B cell (primary cell): ENCODE measurements around the gene FAM13C. TPM values are rescaled to one million over a fixed set of nuclear protein-coding genes. Genes with fewer than 3 reads are reported as not detected.

ENCODE experiments used
- ATAC-seq: fragments of 200-7000 bp; cut with Tn5 transposase; one replicate; pipeline ENCODE4 v1.10.0; 2021; ENCODE audit warnings: low read depth, mild to moderate bottlenecking, moderate number of reproducible peaks, moderate library complexity
- CTCF ChIA-PET: fragments of 350-600 bp; sonication (Branson Sonifier 250); formaldehyde crosslinking; loops from one replicate; lab custom pipeline; 2021; ENCODE audit warnings: antibody characterized with exemption, inconsistent platforms; lab: Charles Lee
- POLR2A ChIA-PET: fragments of 350-600 bp; sonication (Branson Sonifier 250); formaldehyde crosslinking; loops from one replicate; lab custom pipeline; 2021; ENCODE audit warnings: antibody characterized with exemption; lab: Charles Lee
- DNase-seq: peaks from one replicate; pipeline ENCODE4 v3.0.0; 2013
- H2AFZ ChIP-seq: 2 replicates; pipeline ENCODE4 v1.6.1; 2012; ENCODE audit warnings: mild to moderate bottlenecking, low read depth, low read length; ENCODE audit not compliant: insufficient read depth, poor library complexity, severe bottlenecking
- H3K27ac ChIP-seq, 2 donors: 1 replicate in 1 of 2; 2 replicates in 1 of 2; pipeline ENCODE4 v1.5.1; 2012 to 2013; ENCODE audit warnings: low read length in 2 of 2, mild to moderate bottlenecking in 2 of 2, moderate library complexity in 1 of 2
- H3K27me3 ChIP-seq, 4 experiments: fragments of 200-600 bp in 1 of 4; sonication (generic) in 1 of 4; replicated peaks in 1 of 4; 1 replicate in 2 of 4; 2 replicates in 2 of 4; pipeline versions ENCODE4 v1.6.1 to v1.7.0; 2013 to 2016; ENCODE audit warnings: low read length in 3 of 4, mild to moderate bottlenecking in 2 of 4, mixed read lengths in 1 of 4, moderate library complexity in 1 of 4; ENCODE audit not compliant: insufficient read depth in 4 of 4, control insufficient read depth in 3 of 4; ENCODE audit errors: control extremely low read depth in 1 of 4
- H3K36me3 ChIP-seq, 2 experiments: replicated peaks in 1 of 2; 1 replicate in 1 of 2; 2 replicates in 1 of 2; pipeline versions ENCODE4 v1.6.1 to v1.7.1; 2013; ENCODE audit warnings: low read length in 1 of 2; ENCODE audit not compliant: insufficient read depth in 2 of 2, control insufficient read depth in 1 of 2; ENCODE audit errors: control extremely low read depth in 1 of 2, extremely low read depth in 1 of 2
- H3K4me1 ChIP-seq, 2 donors: fragments of 200-600 bp in 1 of 2; sonication (generic) in 1 of 2; 1 replicate in 1 of 2; 2 replicates in 1 of 2; pipeline versions ENCODE4 v1.5.1 to v1.6.1; 2013 to 2017; ENCODE audit warnings: low read length in 2 of 2; ENCODE audit not compliant: control insufficient read depth in 2 of 2, insufficient read depth in 2 of 2
- H3K4me2 ChIP-seq: replicated peaks from 2 replicates; pipeline ENCODE3; 2012; ENCODE audit warnings: mild to moderate bottlenecking, low read depth, low read length; ENCODE audit not compliant: poor library complexity, severe bottlenecking
- H3K4me3 ChIP-seq, 5 experiments: fragments of 200-600 bp in 1 of 5; sonication (generic) in 1 of 5; 1 replicate in 3 of 5; 2 replicates in 2 of 5; pipeline versions ENCODE4 v1.5.1 to v1.7.0; 2011 to 2016; ENCODE audit warnings: low read length in 4 of 5, mild to moderate bottlenecking in 4 of 5, low read depth in 2 of 5, control low read depth in 1 of 5, moderate library complexity in 1 of 5; ENCODE audit not compliant: insufficient read depth in 1 of 5; ENCODE audit errors: control extremely low read depth in 1 of 5, extremely low read depth in 1 of 5
- H3K79me2 ChIP-seq: fragments of 200-600 bp; sonication (generic); one replicate; pipeline ENCODE4 v1.6.0; 2016; ENCODE audit warnings: low read length; ENCODE audit not compliant: control insufficient read depth, insufficient read depth
- H3K9ac ChIP-seq: fragments of 200-600 bp; sonication (generic); 2 replicates; pipeline ENCODE4 v1.6.1; 2017; ENCODE audit warnings: mild to moderate bottlenecking, low read length, moderate library complexity
- H3K9me3 ChIP-seq, 3 donors: one replicate each; pipeline versions ENCODE4 v1.6.1 to v1.7.1; 2013; ENCODE audit warnings: low read length in 2 of 3; ENCODE audit not compliant: control insufficient read depth in 2 of 3, insufficient read depth in 1 of 3; ENCODE audit errors: control extremely low read depth in 1 of 3
- H4K20me1 ChIP-seq: 2 replicates; pipeline ENCODE4 v1.6.0; 2012; ENCODE audit warnings: mild to moderate bottlenecking, low read length; ENCODE audit not compliant: insufficient read depth, control insufficient read depth, poor library complexity, severe bottlenecking
- H3K27ac Mint-ChIP-seq: one replicate; pipeline ENCODE4 v1.8.0; 2021; ENCODE audit warnings: mixed read lengths
- H3K27me3 Mint-ChIP-seq: one replicate; pipeline ENCODE4 v1.8.0; 2021; ENCODE audit warnings: mixed read lengths
- H3K4me1 Mint-ChIP-seq: one replicate; pipeline ENCODE4 v1.8.0; 2021; ENCODE audit warnings: mixed read lengths
- H3K4me3 Mint-ChIP-seq: one replicate; pipeline ENCODE4 v1.8.0; 2021; ENCODE audit warnings: mixed read lengths
- H3K9me3 Mint-ChIP-seq: one replicate; pipeline ENCODE4 v1.8.0; 2022; ENCODE audit warnings: mixed read lengths; ENCODE audit not compliant: insufficient read depth
- EZH2 ChIP-seq: IDR thresholded peaks from 2 replicates; pipeline ENCODE4 v1.6.1; 2012; ENCODE audit warnings: borderline replicate concordance, low read depth, mild to moderate bottlenecking, moderate library complexity, low read length; ENCODE audit not compliant: insufficient read depth, poor library complexity, severe bottlenecking
- WGBS: methylation state at CpG from one replicate; pipeline ENCODE4 v1.1.5; 2013; ENCODE audit warnings: missing lambda C conversion rate; ENCODE audit not compliant: insufficient coverage; 5-methylcytosine and 5-hydroxymethylcytosine counted together
- intact Hi-C: fragments of 100-400 bp; cut with micrococcal nuclease; formaldehyde crosslinking; loops from one replicate; pipeline ENCODE4 v1.10.0; 2022
- polyA plus RNA-seq: library from polyadenylated mRNA; depleted of rRNA; stranded (reverse); fragments of >200 nt; gene quantifications from 2 replicates; pipeline ENCODE4 v1.2.3, GENCODE V29; 2012
- total RNA-seq, 2 donors: library from RNA; stranded (reverse); fragments of 120-200 nt in 1 of 2; gene quantifications; 1 replicate in 1 of 2; 2 replicates in 1 of 2; pipeline versions ENCODE4 v1.2.3 to v1.2.4, GENCODE V29; 2013 to 2022
- TF ChIP-seq, protein P1 (sequence below): fragments of 200-600 bp; IDR thresholded peaks from one replicate; pipeline ENCODE4 v1.8.0; 2022; ENCODE audit warnings: antibody characterized with exemption, mild to moderate bottlenecking

FAM13C gene
- total and polyA plus RNA-seq, 2 donors (not counting 1 experiment from before 2014, with no cell fraction given), result not detected

DNA sequence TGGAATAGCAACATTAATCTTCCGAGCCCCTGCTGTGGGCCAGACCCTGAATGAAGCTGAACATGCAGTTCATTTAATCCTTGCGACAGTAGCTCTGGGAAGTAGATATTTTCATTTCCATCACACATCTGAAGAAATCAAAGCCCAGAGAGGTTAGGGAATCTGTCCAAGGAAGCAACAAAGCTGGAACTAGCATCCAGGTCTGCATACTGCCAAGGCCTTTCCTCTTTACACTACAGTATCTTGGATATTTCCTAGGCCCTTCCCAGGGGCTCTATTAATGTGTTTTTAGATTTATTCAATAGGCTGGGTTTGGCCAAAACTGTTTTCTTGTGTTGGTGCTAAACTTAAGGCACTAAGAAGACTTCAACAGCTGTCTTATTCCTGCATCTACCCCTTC lies 48.1 kb downstream of the FAM13C start:
- Histone ChIP-seq H2AFZ (no peak overlapping the region), H3K36me3 (no peaks in the 10 kb centered on the region), H3K9me3 (no peaks in the 10 kb centered on the region), H3K4me1 (no peaks in the 10 kb centered on the region), H3K27ac (no peak overlapping the region), H3K79me2 (no peaks in the 10 kb centered on the region), H3K4me2 (no peak overlapping the region), H4K20me1 (no peaks in the 10 kb centered on the region), H3K4me3 (no peak overlapping the region), H3K27me3 (no peaks in the 10 kb centered on the region), H3K9ac (no peak overlapping the region)
- ChIA-PET POLR2A (no interaction called here), CTCF (no interaction called here)
- 100% methylated on average over 1 of the region's 2 CpGs for WGBS
- H3K27ac Mint-ChIP-seq, result no peak overlapping the region
- no peak for TF ChIP-seq EZH2
- TF ChIP-seq, protein P1, sequence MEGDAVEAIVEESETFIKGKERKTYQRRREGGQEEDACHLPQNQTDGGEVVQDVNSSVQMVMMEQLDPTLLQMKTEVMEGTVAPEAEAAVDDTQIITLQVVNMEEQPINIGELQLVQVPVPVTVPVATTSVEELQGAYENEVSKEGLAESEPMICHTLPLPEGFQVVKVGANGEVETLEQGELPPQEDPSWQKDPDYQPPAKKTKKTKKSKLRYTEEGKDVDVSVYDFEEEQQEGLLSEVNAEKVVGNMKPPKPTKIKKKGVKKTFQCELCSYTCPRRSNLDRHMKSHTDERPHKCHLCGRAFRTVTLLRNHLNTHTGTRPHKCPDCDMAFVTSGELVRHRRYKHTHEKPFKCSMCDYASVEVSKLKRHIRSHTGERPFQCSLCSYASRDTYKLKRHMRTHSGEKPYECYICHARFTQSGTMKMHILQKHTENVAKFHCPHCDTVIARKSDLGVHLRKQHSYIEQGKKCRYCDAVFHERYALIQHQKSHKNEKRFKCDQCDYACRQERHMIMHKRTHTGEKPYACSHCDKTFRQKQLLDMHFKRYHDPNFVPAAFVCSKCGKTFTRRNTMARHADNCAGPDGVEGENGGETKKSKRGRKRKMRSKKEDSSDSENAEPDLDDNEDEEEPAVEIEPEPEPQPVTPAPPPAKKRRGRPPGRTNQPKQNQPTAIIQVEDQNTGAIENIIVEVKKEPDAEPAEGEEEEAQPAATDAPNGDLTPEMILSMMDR, result no peak
- H3K4me3 Mint-ChIP-seq, result no peak overlapping the region
- no peaks in the 10 kb centered on the region for H3K27me3 Mint-ChIP-seq
- no peaks in the 10 kb centered on the region for H3K4me1 Mint-ChIP-seq
- intact Hi-C loops, result no loop called here
- H3K9me3 Mint-ChIP-seq, result no peaks in the 10 kb centered on the region
- ATAC-seq (no peak), DNase-seq (no peak)

DNA sequence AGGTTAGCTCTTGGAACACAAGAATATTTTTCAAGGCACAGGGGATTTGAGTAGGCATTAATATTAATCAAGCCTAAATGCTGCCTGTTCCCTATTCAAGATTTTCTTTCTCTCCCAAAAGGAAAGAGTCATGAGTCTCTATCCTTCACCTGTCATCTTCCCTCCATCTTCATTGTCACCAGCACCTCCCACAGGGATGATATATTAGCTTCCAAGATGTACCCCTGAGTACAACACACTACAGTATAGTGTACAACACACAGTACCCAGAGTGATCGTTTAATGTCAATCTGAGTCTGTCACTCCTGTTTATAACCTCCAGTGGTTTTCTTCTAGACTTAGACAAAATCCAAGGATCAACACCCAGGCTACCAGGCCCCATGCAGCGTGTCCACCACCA lies 50.1 kb downstream of the FAM13C start:
- Histone ChIP-seq H3K9me3 (no peaks in the 10 kb centered on the region), H3K4me1 (no peaks in the 10 kb centered on the region), H3K79me2 (no peaks in the 10 kb centered on the region), H3K4me2 (no peak overlapping the region), H3K27ac (no peak overlapping the region), H3K4me3 (no peak overlapping the region), H3K36me3 (no peaks in the 10 kb centered on the region), H4K20me1 (no peaks in the 10 kb centered on the region), H2AFZ (no peak overlapping the region), H3K9ac (no peak overlapping the region), H3K27me3 (no peaks in the 10 kb centered on the region)
- H3K27ac Mint-ChIP-seq, result no peak overlapping the region
- H3K4me3 Mint-ChIP-seq, result no peak overlapping the region
- TF ChIP-seq EZH2, result no peak
- TF ChIP-seq, protein P1, result no peak
- no peak for DNase-seq
- H3K4me1 Mint-ChIP-seq, result no peaks in the 10 kb centered on the region
- intact Hi-C loops, result no loop called here
- no peaks in the 10 kb centered on the region for H3K9me3 Mint-ChIP-seq
- ChIA-PET CTCF (no interaction called here), POLR2A (no interaction called here)
- H3K27me3 Mint-ChIP-seq, result no peaks in the 10 kb centered on the region
- 88% methylated on average over 2 of the region's 2 CpGs for WGBS
- ATAC-seq, result no peak
